Measurements from ENCODE around the gene GPAT3. TPM values are rescaled to one million over a fixed set of nuclear protein-coding genes. Genes with fewer than 3 reads are reported as not detected.
A peak's percentile ranks its signal among the peaks of the same experiment; 100 is the strongest.
"Not testable (repeated sequence)": the region's sequence is repeated elsewhere in the genome, so short reads cannot be mapped to it uniquely, and the experiment has no call there.

Gene GPAT3
- total RNA-seq: 1 to 10 TPM; 5.7 to 6.4 TPM
- polyA plus RNA-seq (ENCODE audit: insufficient read depth, low read depth, low replicate concordance): 16.2 TPM
- long read RNA-seq, donor 1, partial matches to known transcripts: 6 of 12 reads
- long read RNA-seq, donor 1, other reads (novel, unspliced or antisense): 0 of 12 reads
- long read RNA-seq, donor 2, partial matches to known transcripts: 0 of 5 reads
- long read RNA-seq, donor 2, other reads (novel, unspliced or antisense): 0 of 5 reads

GRCh38 chr4:83535520-83536361, at the start of gene GPAT3:
TSS of gene GPAT3 (plus strand) at chr4:83536108. CDS start at chr4:83536623, 515 bp downstream.
- H3K36me3 ChIP-seq (ENCODE audit: low read depth, missing control alignments): no peaks in the 10 kb centered on the region
- DNase-seq: peak; percentile 70
- WGBS, 2 donors: 0 to 1% methylated on average over 41 to 61 of the region's 63 CpGs
- H3K4me3 ChIP-seq: peak within 1 kb of the TSS; percentile 38 to 68
- TF ChIP-seq CTCF (IDR thresholded peaks at IDR 0.05) (no peak), POLR2A (IDR thresholded peaks at IDR 0.05) (no peak)
- H3K9me3 ChIP-seq: no peaks in the 10 kb centered on the region
- peaks cover 4% of the 10 kb centered on the region for H3K4me1 ChIP-seq
- no peak within 1 kb of the TSS for H3K27ac ChIP-seq
- intact Hi-C loops (cut with DNase I; ENCODE audit: low total_unique reads): no loop called here
- no peaks in the 10 kb centered on the region for H3K27me3 ChIP-seq

GRCh38 chr4:83486457-83487129, 49.3 kb upstream of the GPAT3 start:
- WGBS, 2 donors: 69 to 72% methylated on average over 3 of the region's 3 CpGs
- no peaks in the 10 kb centered on the region for H3K9me3 ChIP-seq
- H3K27ac ChIP-seq: no peak overlapping the region
- H3K27me3 ChIP-seq: no peaks in the 10 kb centered on the region
- H3K36me3 ChIP-seq (ENCODE audit: low read depth, missing control alignments): no peaks in the 10 kb centered on the region
- no peak for TF ChIP-seq CTCF (IDR thresholded peaks at IDR 0.05)
- no peak for TF ChIP-seq POLR2A (IDR thresholded peaks at IDR 0.05)
- no peak overlapping the region for H3K4me3 ChIP-seq
- DNase-seq: no peak
- intact Hi-C loops (cut with DNase I; ENCODE audit: low total_unique reads): no loop called here
- H3K4me1 ChIP-seq: peaks cover 5% of the 10 kb centered on the region

DNA sequence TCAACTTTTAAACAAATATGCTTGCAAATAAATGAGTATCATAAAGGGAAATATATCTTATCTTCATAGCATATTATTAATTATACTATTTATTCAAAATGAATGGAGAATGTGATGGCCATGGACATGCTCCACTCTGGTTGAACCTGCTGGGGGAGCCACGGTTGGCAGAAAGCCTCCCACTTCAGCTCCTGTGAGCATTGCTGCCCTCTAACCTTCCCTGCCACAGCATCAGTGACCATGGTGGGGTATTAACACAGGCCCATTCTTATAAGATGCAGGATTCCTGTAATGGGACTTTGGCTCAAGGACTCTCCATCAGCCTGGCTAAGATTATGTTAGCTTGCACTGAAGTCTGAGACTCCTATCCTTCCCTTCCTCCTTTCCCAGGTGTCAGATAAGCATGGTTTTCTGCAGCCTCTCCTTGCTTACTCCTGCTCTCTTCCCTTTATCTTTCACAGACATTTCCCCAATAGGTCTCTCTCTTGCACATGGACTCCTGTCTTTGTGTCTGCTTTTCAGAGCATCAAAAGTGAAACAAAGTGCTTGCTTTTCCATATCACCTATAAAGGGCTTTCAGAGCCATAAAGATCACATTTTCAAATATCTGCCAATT, 46.1 kb upstream of the GPAT3 start:
- TF ChIP-seq CTCF (IDR thresholded peaks at IDR 0.05): no peak
- no peaks in the 10 kb centered on the region for H3K9me3 ChIP-seq
- DNase-seq: no peak
- WGBS, 2 donors: 36 to 44% methylated on average over 1 of the region's 1 CpG
- no peaks in the 10 kb centered on the region for H3K36me3 ChIP-seq (ENCODE audit: low read depth, missing control alignments)
- H3K4me1 ChIP-seq: no peaks in the 10 kb centered on the region
- no peaks in the 10 kb centered on the region for H3K27me3 ChIP-seq
- H3K27ac ChIP-seq: no peak overlapping the region
- H3K4me3 ChIP-seq: no peak overlapping the region
- intact Hi-C loops (cut with DNase I; ENCODE audit: low total_unique reads): no loop called here

DNA sequence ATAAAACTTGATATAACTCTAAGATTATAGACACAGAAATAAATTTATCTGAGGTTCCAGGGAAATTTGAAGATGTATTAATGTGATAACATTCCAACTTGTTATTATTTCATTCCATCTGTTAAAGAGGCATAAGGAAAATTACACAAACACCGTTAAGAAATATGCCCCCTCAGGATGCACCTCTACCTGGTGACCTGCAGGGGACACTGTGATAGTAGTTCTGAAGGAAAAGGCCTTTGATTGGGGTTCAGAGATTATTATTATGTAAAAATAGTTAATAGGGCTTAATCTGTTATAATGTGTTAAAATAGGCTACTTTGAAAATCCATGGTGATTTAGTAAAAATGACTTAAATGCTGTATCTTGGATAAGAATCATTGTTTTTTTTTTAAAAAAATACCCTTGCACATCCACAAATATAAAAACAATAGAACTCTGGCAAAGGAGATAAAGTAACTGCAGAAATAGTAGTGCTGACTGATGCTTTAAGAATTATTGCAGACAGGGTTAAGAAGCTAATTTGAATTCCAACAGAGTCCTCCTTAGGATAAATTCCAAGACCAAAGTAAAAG, 44.9 kb upstream of the GPAT3 start:
- TF ChIP-seq POLR2A (IDR thresholded peaks at IDR 0.05): no peak
- TF ChIP-seq CTCF (IDR thresholded peaks at IDR 0.05): peak; percentile 58 to 77 (median 59)
- DNase-seq: no peak
- intact Hi-C loops (cut with DNase I; ENCODE audit: low total_unique reads): no loop called here
- H3K4me1 ChIP-seq: peaks cover 2% of the 10 kb centered on the region
- no peaks in the 10 kb centered on the region for H3K36me3 ChIP-seq (ENCODE audit: low read depth, missing control alignments)
- H3K9me3 ChIP-seq: no peaks in the 10 kb centered on the region
- H3K4me3 ChIP-seq: no peak overlapping the region
- 20 to 24% methylated on average over 1 of the region's 1 CpG for WGBS, 2 donors
- H3K27ac ChIP-seq: no peak overlapping the region
- H3K27me3 ChIP-seq: no peaks in the 10 kb centered on the region

- H3K4me1 ChIP-seq; H3K9me3 ChIP-seq; intact Hi-C loops (cut with DNase I; ENCODE audit: low total_unique reads); H3K27me3 ChIP-seq; H3K4me3 ChIP-seq; H3K36me3 ChIP-seq (ENCODE audit: low read depth, missing control alignments): not testable (repeated sequence)
- WGBS, 2 donors: 51 to 69% methylated on average over 7 to 8 of the region's 8 CpGs
- peak overlapping the region in 1 of 2 donors; percentile 73 for H3K27ac ChIP-seq
- DNase-seq: peak; percentile 37
These were observed 39.6 kb upstream of the GPAT3 start for GRCh38 chr4:83496085-83496917.

Data from testis (tissue), 5 donors.